HepG2 (cell line): Measurements from ENCODE around the gene ZDHHC14. TPM values are rescaled to one million over a fixed set of nuclear protein-coding genes. Genes with fewer than 3 reads are reported as not detected.

ENCODE experiments used
- ATRX ChIP-seq: sonication (generic); formaldehyde crosslinking; IDR thresholded peaks from 2 replicates; pipeline ENCODE4 v1.4.0; 2020; ENCODE audit warnings: missing genetic modification reagents, borderline replicate concordance
- ESRRA ChIP-seq: sonication (generic); formaldehyde crosslinking; IDR thresholded peaks from 2 replicates; pipeline ENCODE4 v1.5.1; 2020; ENCODE audit warnings: mild to moderate bottlenecking, low read depth, missing genetic modification reagents
- KAT8 ChIP-seq: IDR thresholded peaks from 2 replicates; pipeline ENCODE4 v1.6.1; 2016; ENCODE audit warnings: missing genetic modification reagents, missing compliant biosample characterization
- KLF15 ChIP-seq: sonication (generic); formaldehyde crosslinking; IDR thresholded peaks from 2 replicates; pipeline ENCODE4 v1.8.1; 2023; ENCODE audit warnings: borderline replicate concordance, mild to moderate bottlenecking, inconsistent platforms, missing genetic modification reagents, mixed read lengths
- MTA3 ChIP-seq: sonication (generic); formaldehyde crosslinking; IDR thresholded peaks from 2 replicates; pipeline ENCODE4 v1.4.0; 2020; ENCODE audit warnings: missing genetic modification reagents
- ONECUT2 ChIP-seq: sonication (generic); formaldehyde crosslinking; IDR thresholded peaks from 2 replicates; pipeline ENCODE4 v1.4.0; 2020; ENCODE audit warnings: missing genetic modification reagents
- SP5 ChIP-seq: IDR thresholded peaks from 2 replicates; pipeline ENCODE4 v1.6.1; 2016; ENCODE audit warnings: low read depth, borderline replicate concordance
- ZFX ChIP-seq: sonication (generic); formaldehyde crosslinking; IDR thresholded peaks from 2 replicates; pipeline ENCODE4 v1.4.0; 2020; ENCODE audit warnings: mild to moderate bottlenecking, low read depth, missing genetic modification reagents, moderate library complexity
- ZMYM4 ChIP-seq: sonication (generic); formaldehyde crosslinking; IDR thresholded peaks from 2 replicates; pipeline ENCODE4 v1.8.1; 2023; ENCODE audit warnings: mild to moderate bottlenecking, missing genetic modification reagents
- ZNF235 ChIP-seq: sonication (generic); formaldehyde crosslinking; IDR thresholded peaks from 2 replicates; pipeline ENCODE4 v1.8.1; 2023; ENCODE audit warnings: mild to moderate bottlenecking, missing genetic modification reagents, borderline replicate concordance
- ZNF263 ChIP-seq: sonication (generic); formaldehyde crosslinking; IDR thresholded peaks from 2 replicates; pipeline ENCODE4 v1.4.0; 2020; ENCODE audit warnings: missing genetic modification reagents
- ZNF703 ChIP-seq: sonication (generic); formaldehyde crosslinking; IDR thresholded peaks from 2 replicates; pipeline ENCODE4 v1.5.1; 2020; ENCODE audit warnings: missing genetic modification reagents, mild to moderate bottlenecking, moderate library complexity, borderline replicate concordance
- polyA plus RNA-seq, 8 experiments: library from polyadenylated mRNA; depleted of rRNA in 3 of 8; stranded (reverse) in 7 of 8; unstranded in 1 of 8; fragments of >200 nt; fragmentation: Illumina TruSeq in 4 of 8; extraction: Trizol in 4 of 8; gene quantifications; 2 replicates each; pipeline versions ENCODE4 v1.2.1 to v1.2.3, GENCODE V29; 2011 to 2016; ENCODE audit warnings: low read depth in 4 of 8, missing spikeins in 1 of 8, mixed read lengths in 1 of 8; ENCODE audit not compliant: insufficient read depth in 1 of 8
- total RNA-seq, 5 experiments: library from RNA; depleted of rRNA; stranded (reverse); fragments of >200 nt; fragmentation: Illumina TruSeq; extraction: Trizol; gene quantifications; 2 replicates each; pipeline ENCODE4 v1.2.3, GENCODE V29; 2016; ENCODE audit warnings: low read depth in 1 of 5
- TF ChIP-seq, protein P1 (sequence below): sonication (generic); formaldehyde crosslinking; IDR thresholded peaks from 2 replicates; pipeline ENCODE4 v1.5.0; 2020; ENCODE audit warnings: mild to moderate bottlenecking, missing genetic modification reagents
- TF ChIP-seq, protein P2 (sequence below): sonication (generic); formaldehyde crosslinking; IDR thresholded peaks from 2 replicates; pipeline ENCODE4 v1.8.1; 2023; ENCODE audit warnings: mild to moderate bottlenecking, inconsistent platforms, moderate library complexity, missing genetic modification reagents, borderline replicate concordance
- TF ChIP-seq, protein P3 (sequence below): sonication (generic); formaldehyde crosslinking; IDR thresholded peaks from 2 replicates; pipeline ENCODE4 v1.4.0; 2020; ENCODE audit warnings: missing genetic modification reagents
- TF ChIP-seq, protein P4 (sequence below): sonication (generic); formaldehyde crosslinking; IDR thresholded peaks from 2 replicates; pipeline ENCODE4 v1.5.1; 2020; ENCODE audit warnings: missing genetic modification reagents, mild to moderate bottlenecking, borderline replicate concordance

Gene ZDHHC14
- total and polyA plus RNA-seq, 2 of the 13 experiments (the other 11 are each of a cell fraction or from before 2014, with no cell fraction given), result 3.7 to 9.5 TPM

DNA sequence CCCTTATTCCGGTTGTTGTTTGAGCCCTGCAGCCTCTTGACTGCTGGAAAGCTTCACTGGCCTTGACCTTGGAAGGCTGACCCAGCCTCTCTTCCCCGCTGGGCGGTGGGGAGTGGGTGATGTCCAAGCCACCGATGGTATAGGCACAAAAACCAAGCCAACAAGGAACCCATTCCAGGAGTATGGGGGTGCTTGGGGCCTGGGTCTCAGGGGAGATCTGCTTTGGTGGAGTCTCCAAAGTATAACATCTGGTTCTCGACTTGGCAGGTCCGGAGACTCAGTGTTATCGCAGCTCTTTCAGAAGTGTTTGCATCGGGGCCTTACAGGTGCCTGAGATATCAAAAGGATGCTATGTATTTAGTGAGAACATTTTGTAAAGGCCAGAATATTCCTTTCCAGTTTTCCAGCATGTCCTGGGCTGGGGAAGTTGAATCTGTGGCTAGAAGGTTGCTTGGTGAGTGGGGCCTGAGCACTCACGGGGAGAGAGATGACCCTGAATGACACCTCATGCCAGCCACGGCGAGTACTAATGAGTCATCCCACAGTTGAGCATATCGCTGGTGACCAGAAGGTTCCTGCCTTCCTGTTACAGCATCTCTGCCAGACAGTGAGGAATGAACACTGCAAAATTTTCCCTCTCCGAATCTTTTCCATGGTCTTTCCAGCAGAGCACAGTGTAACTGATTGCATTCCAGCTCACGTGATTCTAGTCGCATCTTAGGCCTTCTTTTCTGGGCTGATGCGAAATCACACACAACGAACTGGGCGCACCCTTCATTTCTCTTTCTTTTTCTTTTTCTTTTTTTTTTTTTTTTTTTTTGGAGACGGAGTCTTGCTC lies 133.9 kb downstream of the ZDHHC14 start (continued):
- TF ChIP-seq, protein P1, sequence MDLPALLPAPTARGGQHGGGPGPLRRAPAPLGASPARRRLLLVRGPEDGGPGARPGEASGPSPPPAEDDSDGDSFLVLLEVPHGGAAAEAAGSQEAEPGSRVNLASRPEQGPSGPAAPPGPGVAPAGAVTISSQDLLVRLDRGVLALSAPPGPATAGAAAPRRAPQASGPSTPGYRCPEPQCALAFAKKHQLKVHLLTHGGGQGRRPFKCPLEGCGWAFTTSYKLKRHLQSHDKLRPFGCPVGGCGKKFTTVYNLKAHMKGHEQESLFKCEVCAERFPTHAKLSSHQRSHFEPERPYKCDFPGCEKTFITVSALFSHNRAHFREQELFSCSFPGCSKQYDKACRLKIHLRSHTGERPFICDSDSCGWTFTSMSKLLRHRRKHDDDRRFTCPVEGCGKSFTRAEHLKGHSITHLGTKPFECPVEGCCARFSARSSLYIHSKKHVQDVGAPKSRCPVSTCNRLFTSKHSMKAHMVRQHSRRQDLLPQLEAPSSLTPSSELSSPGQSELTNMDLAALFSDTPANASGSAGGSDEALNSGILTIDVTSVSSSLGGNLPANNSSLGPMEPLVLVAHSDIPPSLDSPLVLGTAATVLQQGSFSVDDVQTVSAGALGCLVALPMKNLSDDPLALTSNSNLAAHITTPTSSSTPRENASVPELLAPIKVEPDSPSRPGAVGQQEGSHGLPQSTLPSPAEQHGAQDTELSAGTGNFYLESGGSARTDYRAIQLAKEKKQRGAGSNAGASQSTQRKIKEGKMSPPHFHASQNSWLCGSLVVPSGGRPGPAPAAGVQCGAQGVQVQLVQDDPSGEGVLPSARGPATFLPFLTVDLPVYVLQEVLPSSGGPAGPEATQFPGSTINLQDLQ (CRISPR knock-in tag), result no peak
- TF ChIP-seq ATRX, result no peak
- TF ChIP-seq KLF15 (CRISPR knock-in tag), result no peak
- no peak for TF ChIP-seq ZNF703 (CRISPR knock-in tag)
- no peak for TF ChIP-seq SP5
- peak; percentile 18; the same call in 1 of the 2 replicates for TF ChIP-seq ZFX (CRISPR knock-in tag)
- TF ChIP-seq MTA3 (CRISPR knock-in tag), result no peak
- no peak for TF ChIP-seq ZNF235
- TF ChIP-seq ZNF263 (CRISPR knock-in tag), result peak; percentile 81
- TF ChIP-seq, protein P2, sequence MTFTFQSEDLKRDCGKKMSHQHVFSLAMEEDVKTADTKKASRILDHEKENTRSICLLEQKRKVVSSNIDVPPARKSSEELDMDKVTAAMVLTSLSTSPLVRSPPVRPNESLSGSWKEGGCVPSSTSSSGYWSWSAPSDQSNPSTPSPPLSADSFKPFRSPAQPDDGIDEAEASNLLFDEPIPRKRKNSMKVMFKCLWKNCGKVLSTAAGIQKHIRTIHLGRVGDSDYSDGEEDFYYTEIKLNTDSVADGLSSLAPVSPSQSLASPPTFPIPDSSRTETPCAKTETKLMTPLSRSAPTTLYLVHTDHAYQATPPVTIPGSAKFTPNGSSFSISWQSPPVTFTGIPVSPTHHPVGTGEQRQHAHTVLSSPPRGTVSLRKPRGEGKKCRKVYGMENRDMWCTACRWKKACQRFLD (CRISPR knock-in tag), result no peak
- TF ChIP-seq ONECUT2 (CRISPR knock-in tag), result no peak
- TF ChIP-seq, protein P3, sequence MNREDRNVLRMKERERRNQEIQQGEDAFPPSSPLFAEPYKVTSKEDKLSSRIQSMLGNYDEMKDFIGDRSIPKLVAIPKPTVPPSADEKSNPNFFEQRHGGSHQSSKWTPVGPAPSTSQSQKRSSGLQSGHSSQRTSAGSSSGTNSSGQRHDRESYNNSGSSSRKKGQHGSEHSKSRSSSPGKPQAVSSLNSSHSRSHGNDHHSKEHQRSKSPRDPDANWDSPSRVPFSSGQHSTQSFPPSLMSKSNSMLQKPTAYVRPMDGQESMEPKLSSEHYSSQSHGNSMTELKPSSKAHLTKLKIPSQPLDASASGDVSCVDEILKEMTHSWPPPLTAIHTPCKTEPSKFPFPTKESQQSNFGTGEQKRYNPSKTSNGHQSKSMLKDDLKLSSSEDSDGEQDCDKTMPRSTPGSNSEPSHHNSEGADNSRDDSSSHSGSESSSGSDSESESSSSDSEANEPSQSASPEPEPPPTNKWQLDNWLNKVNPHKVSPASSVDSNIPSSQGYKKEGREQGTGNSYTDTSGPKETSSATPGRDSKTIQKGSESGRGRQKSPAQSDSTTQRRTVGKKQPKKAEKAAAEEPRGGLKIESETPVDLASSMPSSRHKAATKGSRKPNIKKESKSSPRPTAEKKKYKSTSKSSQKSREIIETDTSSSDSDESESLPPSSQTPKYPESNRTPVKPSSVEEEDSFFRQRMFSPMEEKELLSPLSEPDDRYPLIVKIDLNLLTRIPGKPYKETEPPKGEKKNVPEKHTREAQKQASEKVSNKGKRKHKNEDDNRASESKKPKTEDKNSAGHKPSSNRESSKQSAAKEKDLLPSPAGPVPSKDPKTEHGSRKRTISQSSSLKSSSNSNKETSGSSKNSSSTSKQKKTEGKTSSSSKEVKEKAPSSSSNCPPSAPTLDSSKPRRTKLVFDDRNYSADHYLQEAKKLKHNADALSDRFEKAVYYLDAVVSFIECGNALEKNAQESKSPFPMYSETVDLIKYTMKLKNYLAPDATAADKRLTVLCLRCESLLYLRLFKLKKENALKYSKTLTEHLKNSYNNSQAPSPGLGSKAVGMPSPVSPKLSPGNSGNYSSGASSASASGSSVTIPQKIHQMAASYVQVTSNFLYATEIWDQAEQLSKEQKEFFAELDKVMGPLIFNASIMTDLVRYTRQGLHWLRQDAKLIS (CRISPR knock-in tag), result no peak
- TF ChIP-seq ESRRA, result no peak
- peak; percentile 50; the same call in 1 of the 2 replicates for TF ChIP-seq KAT8 (CRISPR knock-in tag)
- no peak for TF ChIP-seq ZMYM4 (CRISPR knock-in tag)
- TF ChIP-seq, protein P4, sequence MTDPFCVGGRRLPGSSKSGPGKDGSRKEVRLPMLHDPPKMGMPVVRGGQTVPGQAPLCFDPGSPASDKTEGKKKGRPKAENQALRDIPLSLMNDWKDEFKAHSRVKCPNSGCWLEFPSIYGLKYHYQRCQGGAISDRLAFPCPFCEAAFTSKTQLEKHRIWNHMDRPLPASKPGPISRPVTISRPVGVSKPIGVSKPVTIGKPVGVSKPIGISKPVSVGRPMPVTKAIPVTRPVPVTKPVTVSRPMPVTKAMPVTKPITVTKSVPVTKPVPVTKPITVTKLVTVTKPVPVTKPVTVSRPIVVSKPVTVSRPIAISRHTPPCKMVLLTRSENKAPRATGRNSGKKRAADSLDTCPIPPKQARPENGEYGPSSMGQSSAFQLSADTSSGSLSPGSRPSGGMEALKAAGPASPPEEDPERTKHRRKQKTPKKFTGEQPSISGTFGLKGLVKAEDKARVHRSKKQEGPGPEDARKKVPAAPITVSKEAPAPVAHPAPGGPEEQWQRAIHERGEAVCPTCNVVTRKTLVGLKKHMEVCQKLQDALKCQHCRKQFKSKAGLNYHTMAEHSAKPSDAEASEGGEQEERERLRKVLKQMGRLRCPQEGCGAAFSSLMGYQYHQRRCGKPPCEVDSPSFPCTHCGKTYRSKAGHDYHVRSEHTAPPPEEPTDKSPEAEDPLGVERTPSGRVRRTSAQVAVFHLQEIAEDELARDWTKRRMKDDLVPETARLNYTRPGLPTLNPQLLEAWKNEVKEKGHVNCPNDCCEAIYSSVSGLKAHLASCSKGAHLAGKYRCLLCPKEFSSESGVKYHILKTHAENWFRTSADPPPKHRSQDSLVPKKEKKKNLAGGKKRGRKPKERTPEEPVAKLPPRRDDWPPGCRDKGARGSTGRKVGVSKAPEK (CRISPR knock-in tag), result no peak
